NCI-H2029 (cell line): ENCODE results near the gene IFI30.
A peak's percentile ranks its signal among the peaks of the same experiment; 100 is the strongest.

ENCODE experiments used
- DNase-seq: peaks from one replicate; lab custom pipeline; 2025; lab: John Stamatoyannopoulos, UW

Gene IFI30

GRCh38 chr19:18173572-18174288 lies at the start of gene IFI30:
Gene IFI30, plus strand, starts transcription at chr19:18173813. Its CDS starts 29 bp downstream, at chr19:18173842.
- peak; percentile 93 for DNase-seq

- no peak for DNase-seq
Measured at GRCh38 chr19:18123819-18124218, 49.8 kb upstream of the IFI30 start.

DNA sequence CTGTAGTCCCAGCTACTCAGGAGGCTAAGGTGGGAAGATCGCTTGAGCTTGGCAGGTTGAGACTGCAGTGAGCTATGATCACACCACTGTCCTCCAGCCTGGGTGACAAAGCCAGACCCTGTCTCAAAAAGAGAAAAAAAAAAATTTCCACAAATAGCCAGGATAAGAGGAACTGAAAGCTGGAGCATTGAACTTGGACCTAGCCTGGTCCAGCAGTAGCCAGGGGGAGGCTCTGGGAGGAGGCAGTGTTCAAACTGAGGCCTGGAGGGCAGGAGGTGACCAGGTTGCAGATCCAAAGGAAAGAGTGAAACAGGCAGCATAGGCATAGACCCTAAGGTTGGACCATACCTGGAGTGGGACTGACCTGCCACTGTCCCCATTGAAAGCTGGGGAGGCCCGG lies 47.5 kb upstream of the IFI30 start:
- DNase-seq, result no peak

GRCh38 chr19:18128044-18128443 lies 45.6 kb upstream of the IFI30 start:
- DNase-seq, result no peak

DNA sequence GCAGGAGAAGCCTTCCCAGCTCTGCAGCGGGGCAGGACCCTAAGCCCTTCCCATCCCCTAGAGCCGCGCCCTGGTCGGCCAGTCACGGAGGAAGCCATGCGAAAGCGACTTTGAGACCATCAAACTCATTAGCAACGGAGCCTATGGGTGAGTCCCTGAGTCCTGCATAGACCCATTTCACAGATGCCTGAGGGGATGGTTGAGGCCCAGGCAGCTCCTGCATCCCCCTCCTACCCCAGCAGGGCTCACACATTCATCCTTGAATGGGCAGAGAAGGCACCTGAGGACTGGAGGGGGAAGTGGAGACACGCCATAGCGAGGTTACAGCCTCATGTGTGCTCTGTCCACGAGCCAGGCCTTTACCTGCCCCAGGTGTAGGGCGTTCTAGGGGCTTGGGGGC lies 44.8 kb upstream of the IFI30 start:
- no peak for DNase-seq

DNA sequence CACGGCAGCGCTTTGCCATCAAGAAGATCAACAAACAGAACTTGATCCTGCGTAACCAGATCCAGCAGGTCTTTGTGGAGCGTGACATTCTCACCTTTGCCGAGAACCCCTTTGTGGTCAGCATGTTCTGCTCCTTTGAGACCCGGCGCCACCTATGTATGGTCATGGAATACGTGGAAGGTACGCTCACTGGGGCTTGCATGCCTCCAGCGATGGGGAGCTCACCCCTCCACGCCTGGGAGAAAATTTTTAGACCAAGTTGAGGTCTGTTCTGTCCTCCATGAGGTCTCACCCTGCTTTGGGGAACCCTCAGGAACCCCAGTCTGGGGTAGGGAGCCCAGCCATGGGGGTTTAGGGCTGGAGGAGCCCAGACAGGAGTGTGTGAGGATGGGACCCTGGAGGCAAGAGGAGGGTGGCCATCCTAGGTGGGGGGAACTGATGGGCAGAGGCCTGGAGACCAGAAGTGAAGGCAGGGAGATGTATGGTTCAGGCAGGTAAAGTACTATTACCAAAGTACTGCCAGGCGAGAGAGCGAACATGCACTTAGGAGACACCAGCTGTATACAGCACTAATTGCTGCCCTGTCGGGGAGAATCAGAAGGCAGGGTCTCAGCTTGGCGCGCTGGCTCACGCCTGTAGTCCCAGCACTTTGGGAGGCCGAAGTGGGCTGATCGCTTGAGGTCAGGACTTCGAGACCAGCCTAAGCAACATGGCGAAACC lies 42.9 kb upstream of the IFI30 start:
- DNase-seq, result no peak

- no peak for DNase-seq
Measured at GRCh38 chr19:18131841-18132596, 41.6 kb upstream of the IFI30 start.

- DNase-seq, result no peak
Measured at GRCh38 chr19:18135712-18136584, 37.7 kb upstream of the IFI30 start.

GRCh38 chr19:18137242-18137641 lies 36.4 kb upstream of the IFI30 start:
- no peak for DNase-seq

GRCh38 chr19:18137657-18138339 lies 35.8 kb upstream of the IFI30 start:
- DNase-seq, result no peak

GRCh38 chr19:18140473-18140872 lies 33.1 kb upstream of the IFI30 start:
- no peak for DNase-seq

- DNase-seq, result no peak
Measured at GRCh38 chr19:18141031-18141430, 32.6 kb upstream of the IFI30 start.

DNA sequence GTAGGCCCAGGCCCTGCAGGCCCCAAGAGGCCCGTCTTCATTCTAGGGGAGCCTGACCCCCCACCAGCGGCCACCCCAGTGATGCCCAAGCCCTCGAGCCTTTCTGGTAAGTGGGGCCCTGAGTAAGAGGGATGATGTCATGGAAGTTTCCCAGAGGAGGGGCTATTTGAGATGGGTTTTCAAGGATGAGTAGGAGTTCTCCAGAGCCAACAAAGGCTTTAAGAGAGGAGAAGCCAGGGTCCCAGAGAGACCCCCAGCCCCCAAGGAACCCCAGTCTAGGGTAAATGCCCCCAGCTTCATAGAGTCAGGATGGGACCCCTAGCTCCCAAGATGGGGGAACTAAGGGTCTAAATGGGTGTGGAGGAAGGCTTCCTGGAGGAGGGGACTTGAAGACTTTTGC lies 29.7 kb upstream of the IFI30 start:
- no peak for DNase-seq

GRCh38 chr19:18144361-18144760 lies 29.3 kb upstream of the IFI30 start:
- no peak for DNase-seq

DNA sequence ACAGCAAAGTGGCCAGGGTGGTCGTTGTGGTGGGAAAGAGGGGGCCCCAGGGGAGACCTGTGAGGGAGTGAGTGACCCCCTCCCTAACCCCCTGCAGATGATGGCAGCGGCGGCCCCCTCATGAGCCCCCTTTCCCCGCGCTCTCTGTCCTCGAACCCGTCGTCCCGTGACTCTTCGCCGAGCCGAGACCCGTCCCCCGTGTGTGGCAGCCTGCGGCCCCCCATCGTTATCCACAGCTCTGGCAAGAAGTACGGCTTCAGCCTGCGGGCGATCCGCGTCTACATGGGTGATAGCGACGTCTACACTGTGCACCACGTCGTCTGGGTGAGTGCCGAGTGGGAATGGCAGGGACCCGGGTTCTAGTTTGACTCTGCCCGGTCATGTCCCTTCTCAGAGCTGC lies 28.7 kb upstream of the IFI30 start:
- DNase-seq, result no peak

- DNase-seq, result no peak
Measured at GRCh38 chr19:18145391-18145999, 28.1 kb upstream of the IFI30 start.

GRCh38 chr19:18147396-18147795 lies 26.2 kb upstream of the IFI30 start:
- DNase-seq, result no peak

GRCh38 chr19:18149596-18149975 lies 24.0 kb upstream of the IFI30 start:
- no peak for DNase-seq

DNA sequence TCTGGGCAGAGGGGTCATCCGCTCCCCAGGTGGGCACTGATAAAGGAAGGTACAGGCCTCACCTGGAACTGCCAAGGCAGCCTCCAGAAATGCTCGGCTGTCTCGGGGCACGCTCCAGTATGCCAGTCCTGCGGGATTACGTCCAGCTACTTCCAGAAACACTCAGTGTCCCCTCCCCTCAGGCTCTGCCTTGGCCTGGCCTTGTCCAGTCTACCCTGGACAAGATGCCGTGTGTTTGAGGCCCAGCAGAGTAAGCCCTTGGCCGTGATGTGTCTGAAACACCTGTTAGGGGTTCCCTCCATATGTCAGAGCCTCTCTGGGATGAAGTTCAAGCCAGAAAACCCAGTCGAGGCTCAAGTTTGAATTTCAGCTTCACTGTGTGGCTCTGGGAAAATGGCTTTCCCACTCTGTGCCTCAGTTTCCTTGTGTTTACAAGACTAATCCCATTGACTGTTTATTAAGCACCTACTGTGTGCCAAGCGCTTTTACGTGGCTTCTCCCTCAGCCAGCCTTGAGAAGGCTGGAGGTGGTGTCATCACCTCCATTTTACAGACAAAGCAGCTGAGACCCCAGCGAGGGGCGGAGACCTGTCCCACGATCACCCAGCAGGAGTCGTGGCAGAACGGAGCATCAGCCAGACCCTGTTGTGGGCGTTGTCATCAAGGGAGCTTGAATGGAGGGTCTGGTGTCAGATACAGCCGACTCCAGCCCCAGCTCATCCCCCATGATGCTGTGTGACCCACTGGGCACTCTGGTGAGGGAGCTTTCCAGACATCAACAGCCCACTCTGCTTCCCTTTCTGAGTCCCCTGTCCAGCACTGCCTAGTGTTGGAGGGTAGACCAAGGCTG lies 22.6 kb upstream of the IFI30 start:
- DNase-seq, result no peak

DNA sequence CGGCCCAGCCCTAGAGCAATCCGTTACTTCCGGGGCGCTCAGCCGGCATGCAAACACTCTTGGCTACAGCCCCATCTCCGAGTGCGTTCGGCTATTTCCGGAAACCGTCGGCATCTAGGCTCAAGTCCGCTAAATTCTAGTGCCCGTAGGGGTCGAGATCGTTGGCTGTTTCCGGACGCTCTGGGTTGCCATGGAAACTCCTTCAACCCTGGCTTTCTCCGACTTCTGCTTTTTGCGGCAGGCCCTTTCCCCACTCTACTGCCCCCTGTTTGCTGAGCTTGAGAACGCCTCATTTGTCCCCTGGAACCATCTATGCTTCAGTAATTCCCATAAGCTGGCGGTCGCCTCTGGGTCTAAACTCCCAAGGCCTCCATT lies 21.2 kb upstream of the IFI30 start:
- DNase-seq, result peak; percentile 94
